NOMO-1 treated with dmso at 0.1 percent for 144 hours (cell line): ENCODE data around the gene ZBTB8A.
"Not testable (repeated sequence)": the region's sequence is repeated elsewhere in the genome, so short reads cannot be mapped to it uniquely, and the experiment has no call there.

Experiments
- DNase-seq: peaks from one replicate; lab custom pipeline; 2025; ENCODE audit not compliant: unreplicated experiment; lab: John Stamatoyannopoulos, UW

Gene ZBTB8A

DNA sequence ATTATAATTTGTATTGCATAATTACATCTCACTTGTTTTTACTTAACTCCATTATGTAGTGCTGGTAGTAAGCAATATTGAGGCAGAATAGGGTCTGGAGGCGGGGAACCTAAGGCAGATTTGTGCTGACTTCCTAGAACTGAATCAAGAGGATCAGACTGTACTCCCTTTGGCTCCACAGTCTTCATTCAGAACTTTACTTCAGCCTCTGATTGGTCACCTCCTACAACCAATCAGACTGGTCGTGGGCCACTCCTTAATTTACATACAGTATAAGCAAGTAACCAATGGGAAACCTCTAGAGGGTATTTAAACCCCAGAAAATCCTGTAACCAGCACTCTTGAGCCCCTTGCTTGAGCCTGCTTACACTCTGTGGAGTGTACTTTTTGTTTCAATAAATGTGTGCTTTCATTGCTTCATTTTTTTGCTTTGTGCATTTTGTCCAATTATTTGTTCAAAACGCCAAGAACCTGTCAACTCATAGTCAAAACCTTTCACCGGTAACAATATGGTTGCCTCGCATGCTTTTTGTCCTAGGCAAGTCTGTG, 79.5 kb downstream of the ZBTB8A start:
- DNase-seq, result no peak

DNA sequence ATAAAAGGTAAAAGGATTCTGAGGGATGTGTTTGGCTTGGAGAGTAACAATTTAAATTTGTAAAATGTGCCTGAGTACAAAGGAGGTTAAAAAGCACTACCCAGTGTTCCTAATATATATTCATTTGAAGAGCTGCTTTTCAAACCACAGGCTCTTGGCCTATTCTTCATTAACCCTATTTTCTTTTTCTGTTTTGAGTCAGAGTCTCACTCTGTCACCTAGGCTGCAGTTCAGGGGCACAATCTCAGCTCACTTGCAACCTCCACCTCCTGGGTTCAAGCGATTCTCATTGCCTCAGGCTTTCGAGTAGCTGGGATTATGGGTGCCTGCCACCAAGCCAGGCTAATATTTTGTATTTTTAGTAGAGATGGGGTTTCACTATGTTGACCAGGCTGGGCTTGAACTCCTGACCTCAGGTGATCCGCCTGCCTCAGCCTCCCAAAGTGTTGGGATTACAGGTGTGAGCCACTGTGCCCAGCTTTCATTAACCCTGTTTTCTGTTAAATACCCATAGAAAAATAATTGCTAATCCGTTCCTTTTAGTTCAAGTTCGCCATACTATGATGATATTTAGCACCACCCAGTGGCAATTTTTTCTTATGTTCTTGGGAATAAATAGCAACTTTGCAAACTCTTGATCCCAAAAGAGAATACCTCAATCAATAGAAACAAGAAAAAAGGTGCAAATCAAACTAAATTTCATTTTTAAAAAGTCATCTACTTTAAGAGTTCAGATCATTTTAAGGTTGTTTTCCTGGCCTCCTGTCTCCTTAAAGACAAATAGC, 80.7 kb downstream of the ZBTB8A start:
- DNase-seq, result no peak

DNA sequence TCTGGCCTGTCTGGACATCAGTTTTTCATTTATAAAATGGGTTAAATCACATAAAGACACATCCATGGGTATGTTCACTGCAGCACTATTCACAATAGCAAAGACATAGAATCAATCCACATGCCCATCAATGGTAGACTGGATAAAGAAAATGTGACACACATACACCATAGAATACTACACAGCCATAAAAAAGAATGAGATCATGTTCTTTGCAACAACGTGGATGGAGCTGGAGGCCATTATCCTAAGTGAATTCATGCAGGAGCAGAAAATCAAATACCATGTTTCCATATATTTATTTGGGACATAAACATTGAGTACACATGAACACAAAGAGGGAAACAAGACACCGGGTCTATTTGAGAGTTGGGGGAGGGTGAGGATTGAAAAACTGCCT, 83.0 kb downstream of the ZBTB8A start:
- no peak for DNase-seq

DNA sequence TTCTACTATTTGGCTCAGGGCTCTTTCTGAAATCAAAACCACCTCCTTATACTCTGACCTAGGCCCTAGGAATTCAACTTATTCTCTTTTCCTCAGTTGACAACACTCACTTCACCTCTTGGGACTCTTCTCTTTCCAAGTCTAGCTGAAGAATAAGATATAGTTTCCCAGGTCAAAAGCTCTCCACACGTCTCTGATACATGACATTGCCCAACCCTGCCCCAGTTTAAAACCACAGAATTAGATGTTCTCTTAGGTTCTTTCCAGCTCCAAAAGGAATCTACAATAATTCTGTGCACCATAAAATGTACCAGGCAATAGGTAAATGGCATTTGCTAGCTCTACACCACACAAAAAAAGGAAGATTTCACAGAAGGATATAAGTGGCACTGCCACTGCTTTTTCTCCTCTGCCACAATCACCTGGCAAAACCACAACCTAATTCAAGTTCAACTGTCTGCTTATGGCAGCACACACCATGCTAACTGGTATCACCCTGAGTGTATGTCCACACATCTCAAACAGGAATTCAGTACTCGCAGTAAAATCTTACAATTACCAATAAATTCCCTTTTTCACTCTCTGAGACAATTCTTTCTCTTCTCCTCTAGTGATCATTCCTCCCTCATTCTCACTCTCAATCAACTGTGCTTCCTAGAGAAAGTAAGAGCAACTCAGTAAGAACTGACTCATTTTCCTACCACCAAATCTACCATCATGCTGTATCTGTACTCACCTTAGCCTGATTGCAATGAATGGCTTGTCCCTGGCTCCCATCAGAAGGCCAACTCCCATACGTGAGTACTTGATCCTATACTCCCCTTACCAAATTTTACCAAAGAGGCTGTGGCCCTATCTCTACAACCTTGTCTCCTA, 83.8 kb downstream of the ZBTB8A start:
- DNase-seq, result no peak

DNA sequence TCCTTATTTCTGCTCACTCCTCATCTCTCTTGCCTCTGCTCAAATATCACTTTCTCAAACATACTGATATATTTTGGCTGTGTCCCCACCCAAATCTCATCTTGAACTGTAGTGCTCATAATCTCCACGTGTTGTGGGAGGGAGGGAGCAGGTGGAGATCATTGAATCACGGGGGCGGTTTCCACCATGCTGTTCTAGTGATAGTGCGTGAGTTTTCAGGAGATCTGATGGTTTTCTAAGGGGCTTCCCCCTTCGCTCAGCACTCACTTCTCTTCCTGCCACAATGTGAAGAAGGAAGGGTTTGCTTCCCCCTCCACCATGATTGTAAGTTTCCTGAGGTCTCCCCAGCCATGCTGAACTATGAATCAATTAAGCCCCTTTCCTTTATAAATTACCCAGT, 84.5 kb downstream of the ZBTB8A start:
- DNase-seq, result no peak

DNA sequence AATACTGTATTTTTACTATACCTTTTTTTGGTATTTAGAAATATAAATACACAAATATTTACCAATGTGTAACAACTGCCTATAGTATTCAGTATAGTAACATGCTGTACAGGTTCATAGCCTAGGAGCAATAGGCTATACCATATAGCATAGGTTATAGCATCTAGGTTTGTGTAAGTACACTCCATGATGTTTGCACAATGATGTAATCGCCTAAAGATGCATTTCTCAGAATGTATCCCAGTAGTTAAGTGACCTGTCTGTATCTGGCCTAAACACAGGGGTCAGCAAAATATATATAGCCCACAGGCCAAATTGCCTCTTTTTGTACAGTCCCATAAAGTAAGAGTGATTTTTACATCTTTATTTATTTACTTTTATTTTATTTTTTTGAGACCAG, 86.9 kb downstream of the ZBTB8A start:
- no peak for DNase-seq

DNA sequence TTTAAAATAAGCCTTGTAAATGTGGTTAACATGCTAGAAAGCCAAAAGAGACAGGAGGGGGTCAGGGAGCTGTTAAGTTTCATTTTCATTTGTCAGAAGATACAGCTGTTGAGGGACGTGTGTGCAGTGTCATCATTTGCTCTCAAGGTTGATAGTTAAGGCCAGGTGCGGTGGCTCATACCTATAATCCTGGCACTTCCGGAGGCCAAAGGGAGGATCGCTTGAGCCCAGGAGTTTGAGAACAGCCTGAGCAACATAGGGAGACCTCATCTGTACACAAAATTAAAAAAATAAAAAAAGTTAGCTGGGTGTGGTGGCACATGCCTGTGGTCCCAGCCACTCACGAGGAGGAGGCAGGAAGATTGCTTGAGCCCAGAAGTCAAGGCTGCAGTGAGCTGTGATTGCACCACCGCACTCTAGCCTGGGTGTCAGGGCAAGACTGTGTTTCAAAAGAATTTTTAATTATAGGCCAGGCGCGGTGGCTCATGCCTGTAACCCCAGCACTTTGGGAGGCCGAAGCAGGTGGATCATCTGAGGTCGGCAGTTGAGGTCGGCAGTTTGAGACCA, 88.5 kb downstream of the ZBTB8A start:
- peak; percentile 52 for DNase-seq

DNA sequence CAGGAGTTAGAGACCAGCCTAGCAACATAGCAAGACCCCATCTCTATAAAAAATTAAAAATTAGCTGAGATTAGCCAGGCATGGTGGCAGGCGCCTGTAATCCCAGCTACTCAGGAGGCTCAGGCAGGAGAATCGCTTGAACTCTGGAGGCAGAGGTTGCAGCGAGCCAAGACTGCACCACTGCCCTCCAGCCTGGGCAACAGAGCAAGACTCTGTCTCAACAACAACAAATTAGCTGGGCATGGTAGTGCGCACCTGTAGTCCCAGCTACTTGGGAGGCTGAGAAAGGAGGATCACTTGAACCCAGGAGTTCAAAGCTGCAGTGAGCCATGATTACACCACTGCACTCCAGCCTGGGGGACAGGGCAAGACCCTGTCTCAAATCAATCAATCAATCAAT, 90.9 kb downstream of the ZBTB8A start:
- DNase-seq, result not testable (repeated sequence)

DNA sequence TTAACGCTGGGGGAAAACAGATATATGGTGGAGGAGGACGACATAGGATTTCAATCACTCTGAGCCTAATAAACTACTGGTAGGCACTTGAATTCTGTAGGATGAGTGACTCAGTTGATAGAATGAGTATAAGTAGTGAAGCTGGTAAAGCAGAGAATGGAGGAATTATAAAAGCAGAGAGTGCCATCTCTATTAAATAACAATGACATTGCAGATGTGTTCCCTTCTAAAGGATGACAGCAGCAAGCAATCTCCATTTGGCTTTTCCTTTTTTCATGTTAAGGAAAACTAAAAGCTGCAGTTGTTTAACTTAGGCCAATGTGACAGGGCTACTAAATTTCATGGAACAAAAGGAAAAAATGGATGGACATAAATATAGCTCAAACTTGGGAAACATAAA, 93.6 kb downstream of the ZBTB8A start:
- DNase-seq, result no peak

DNA sequence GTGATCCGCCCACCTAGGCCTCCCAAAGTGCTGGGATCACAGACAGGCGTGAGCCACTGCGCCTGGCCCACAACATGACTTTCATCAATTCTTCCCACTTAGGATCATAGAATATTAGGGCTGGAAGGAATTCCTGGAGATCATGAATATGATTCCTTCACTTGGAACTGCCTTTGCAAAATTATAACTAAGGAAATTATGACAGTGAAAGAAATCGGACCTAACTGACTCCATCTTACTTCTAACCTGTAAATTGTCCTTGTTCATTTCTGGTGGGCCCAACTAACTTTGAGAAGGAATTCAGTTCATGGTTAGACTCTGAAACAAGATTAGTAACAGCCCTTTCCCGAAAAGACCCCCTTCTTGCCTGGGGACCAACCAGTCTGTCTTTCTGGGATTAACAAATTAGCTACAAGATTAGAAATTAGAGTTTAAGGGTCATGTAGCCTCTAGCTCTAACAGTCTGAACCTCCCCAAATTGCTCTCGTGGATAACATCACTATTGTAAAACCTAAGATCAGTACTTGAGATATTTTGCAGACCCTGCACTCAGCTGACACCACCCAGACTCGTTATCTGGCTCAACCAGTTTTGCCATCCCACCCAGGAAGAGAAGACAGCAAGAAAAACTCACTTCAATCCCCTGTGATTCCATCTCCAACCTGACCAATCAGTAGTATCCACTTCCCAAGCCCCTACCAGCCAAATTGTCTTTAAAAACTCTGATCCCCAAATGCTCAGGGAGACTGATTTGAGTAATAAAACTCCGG, 96.5 kb downstream of the ZBTB8A start:
- DNase-seq, result no peak

DNA sequence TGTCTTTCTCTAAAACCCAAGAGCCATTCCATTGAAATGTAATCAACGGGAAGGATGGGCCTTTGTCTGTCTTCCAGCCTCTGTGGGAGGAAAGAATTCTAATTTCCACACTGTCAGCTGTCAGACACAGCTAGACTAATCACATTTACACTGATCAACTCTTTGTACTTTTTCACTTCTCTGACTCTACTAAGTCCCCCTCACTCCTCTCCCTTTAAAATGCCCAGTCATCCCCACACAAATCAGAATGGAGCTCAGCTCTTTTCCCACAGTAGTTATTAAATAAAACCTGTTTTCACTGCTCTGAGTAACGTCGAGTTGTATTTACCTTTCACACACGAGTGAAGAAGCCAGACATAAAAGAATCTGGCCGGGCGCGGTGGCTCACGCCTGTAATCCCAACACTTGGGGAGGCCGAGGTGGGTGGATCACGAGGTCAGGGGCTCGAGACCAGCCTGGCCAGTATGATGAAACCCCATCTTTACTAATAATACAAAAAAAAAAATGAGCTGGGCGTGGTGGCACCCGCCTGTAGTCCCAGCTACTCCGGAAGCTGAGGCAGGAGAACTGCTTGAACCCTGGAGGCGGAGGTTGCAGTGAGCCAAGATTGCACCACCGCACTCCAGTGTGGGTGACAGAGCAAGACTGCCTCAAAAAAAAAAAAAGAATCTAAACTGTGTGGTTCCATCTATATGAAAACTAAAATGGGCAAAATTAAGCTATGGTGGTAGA, 97.9 kb downstream of the ZBTB8A start:
- peak; percentile 49 for DNase-seq

DNA sequence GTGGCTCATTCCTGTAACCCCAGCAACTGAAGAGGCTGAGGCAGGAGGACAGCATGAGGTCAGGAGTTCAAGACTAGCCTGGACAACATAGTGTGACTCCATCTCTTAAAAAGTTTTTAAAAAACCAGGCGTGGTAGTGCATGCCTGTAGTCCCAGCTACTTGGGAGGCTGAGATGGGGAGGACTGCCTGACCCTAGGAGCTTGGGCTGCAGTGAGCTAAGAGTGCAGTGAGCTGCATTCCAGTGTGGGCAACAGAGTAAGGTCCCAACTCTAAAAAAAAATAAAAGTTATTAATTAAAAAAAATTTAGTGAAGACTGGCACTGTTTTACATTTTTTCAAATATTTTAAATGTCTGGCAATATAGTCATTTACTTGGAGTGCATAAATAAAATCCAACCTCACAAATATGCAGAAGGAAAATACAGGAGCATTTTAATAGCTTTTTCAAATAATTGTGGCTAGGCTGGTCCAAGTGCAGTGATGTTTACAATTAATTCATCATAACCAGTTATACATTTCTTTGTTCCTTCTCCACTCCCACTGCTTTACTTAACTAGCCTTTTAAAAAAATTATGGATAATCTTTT, 100.4 kb downstream of the ZBTB8A start:
- DNase-seq, result no peak

DNA sequence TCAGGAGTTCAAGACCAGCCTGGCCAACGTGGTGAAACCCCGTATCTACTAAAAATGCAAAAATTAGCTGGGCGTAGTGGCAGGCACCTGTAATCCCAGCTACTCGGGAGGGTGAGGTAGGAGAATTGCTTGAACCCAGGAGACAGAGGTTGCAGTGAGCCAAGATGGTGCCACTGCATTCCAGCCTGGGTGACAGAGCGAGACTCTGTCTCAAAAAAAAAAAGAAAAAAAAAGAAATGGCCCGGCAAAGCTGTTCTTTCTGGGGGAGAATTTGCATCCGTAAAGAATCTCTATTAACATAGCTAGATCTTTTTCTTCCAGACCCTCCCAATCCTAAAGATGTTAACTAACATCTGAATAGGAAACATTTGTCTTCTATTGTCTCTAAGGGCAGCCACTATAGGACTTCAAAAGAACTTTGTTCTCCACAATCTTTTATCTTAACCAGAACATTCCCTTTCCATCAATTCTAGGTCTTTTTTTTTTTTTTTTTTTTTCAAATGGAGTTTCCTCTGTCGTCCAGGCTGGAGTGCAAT, 103.1 kb downstream of the ZBTB8A start:
- not testable (repeated sequence) for DNase-seq

DNA sequence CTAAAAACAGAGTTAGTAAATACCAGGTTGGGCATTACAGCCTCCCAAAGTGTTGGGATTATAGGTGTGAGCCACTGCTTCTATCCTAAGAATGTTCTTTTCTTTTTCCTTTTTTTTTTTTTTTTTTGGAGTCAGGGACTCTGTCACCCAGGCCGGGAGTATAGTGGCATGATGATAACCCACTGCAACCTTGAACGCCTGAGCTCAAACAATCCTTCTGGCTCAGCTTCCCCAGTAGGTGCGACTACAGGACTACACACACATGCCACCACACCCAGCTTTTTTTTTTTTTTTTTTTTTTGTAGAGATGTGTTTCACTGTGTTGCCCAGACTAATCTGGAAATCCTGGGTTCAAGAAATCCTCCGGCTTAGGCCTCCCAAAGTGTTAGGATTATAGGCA, 105.2 kb downstream of the ZBTB8A start:
- no peak for DNase-seq

DNA sequence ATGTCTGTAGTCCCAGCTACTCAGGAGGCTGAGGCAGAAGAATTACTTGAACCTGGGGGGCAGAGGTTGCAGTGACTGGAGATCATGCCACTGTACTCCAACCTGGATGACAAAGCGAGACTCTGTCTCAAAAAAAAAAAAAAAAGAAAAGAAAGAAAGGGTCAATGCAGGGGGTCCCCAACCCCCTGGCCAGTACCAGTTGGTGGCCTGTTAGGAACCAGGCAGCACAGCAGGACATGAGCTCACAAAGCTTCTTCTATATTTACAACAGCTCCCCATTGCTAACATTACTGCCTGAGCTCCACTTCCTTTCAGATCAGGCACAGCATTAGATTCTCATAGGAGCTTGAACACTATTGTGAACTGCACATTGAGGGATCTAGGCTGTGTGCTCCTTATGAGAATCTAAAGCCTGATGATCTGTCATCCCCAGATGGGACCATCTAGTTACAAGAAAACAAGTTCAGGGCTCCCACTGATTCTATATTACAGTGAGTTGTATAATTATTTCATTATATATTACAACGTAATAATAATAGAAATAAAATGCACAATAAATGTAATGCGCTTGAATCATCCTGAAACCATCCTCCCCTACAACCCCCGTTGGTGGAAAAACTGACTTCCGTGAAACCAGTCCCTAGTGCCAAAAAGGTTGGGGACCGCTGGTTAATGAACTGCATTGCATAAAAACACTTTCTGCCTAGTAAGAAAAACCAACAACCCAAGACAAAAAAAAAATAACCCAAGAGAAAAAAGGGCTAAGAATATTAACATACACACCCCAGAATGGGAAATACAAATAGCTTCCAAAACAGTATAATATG, 108.3 kb downstream of the ZBTB8A start:
- DNase-seq, result no peak

DNA sequence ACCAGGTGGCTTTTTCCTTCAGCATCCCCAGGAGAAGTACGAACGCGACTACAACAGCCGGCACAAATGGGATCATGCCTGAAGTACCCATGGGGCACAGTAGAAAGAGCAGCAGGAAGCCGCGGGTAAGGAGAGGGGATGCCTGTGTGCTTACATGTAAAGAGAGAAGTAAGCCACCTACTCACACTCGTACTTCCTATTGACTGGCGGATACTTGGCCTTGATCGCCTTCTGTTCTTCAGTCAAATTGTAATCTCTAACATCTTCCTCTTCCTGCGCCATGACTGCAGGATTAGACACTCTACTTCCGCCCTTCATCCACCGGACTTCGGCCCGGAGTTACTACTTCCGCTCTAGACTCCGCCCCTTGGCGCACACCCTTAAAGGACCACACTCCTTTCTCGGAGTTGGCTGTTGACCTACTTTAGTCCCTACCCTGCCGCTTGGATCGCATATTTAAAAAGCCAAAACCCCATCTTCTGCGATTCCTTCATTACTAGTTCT, 111.1 kb downstream of the ZBTB8A start, which contains the start of gene ZBTB8OS:
TSS of gene ZBTB8OS (minus strand) at position 303 of the 504 bp plus-strand sequence. CDS start at position 282, 21 bp downstream.
- DNase-seq, result peak; percentile 96

DNA sequence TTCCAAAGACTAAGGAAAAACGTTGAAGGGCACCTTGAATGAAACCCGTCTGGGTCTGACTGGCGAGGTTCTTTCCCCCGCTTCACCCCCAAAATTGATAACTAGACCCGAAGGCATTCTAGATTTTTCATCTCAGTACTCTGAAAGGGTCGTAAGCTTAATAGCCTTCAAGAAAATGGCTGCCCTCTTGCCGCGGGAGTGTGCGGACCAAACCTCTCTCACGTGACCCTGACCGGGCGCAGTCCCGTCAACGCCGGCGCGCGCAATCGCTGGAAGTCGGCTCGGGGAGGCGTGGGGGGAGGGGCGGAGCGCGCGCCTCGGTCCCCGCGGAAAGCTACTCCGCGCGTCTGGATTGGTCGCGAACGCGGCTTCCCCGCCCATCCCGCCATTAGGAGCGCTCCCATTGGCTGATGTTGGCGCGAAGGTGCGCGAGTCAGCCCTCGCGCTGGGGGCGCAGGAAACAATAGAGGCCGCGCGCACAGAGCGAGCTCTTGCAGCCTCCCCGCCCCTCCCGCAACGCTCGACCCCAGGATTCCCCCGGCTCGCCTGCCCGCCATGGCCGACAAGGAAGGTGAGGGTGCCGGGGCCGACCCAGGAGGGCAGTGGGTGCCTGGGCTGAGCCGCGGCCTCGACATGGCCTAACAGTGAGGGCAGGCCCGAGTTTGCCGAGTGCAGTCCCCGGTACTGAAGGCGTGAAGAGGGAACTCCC, 111.7 kb downstream of the ZBTB8A start, which contains the start of gene RBBP4:
TSS of gene RBBP4 (plus strand) at position 457 of the 709 bp plus-strand sequence. CDS start at position 556, 99 bp downstream.
- peak; percentile 96 for DNase-seq
